Fibroblast of lung (primary cell): ENCODE data around the gene LONP1. TPM values are rescaled to one million over a fixed set of nuclear protein-coding genes. Genes with fewer than 3 reads are reported as not detected.
A peak's percentile ranks its signal among the peaks of the same experiment; 100 is the strongest.
"Not testable (repeated sequence)": the region's sequence is repeated elsewhere in the genome, so short reads cannot be mapped to it uniquely, and the experiment has no call there.

ENCODE experiments used
- DNase-seq, 2 donors: peaks; one replicate each; pipeline versions ENCODE4 v3.0.0 to v3.0.0-alpha.2; 2010; ENCODE audit warnings: low read depth in 2 of 2
- H2AFZ ChIP-seq: 2 replicates; pipeline ENCODE4 v1.5.1; 2012; ENCODE audit warnings: low read length, control low read depth, inconsistent platforms
- H3K27ac ChIP-seq: 2 replicates; pipeline ENCODE4 v1.5.1; 2011; ENCODE audit warnings: low read length, control low read depth; ENCODE audit not compliant: insufficient read depth
- H3K27me3 ChIP-seq: 2 replicates; pipeline ENCODE4 v1.5.1; 2011; ENCODE audit warnings: mild to moderate bottlenecking, low read length; ENCODE audit not compliant: control insufficient read depth, insufficient read depth
- H3K36me3 ChIP-seq: 2 replicates; pipeline ENCODE4 v1.5.1; 2011; ENCODE audit warnings: low read length; ENCODE audit not compliant: control insufficient read depth, insufficient read depth
- H3K4me1 ChIP-seq: 2 replicates; pipeline ENCODE4 v1.5.1; 2011; ENCODE audit warnings: low read length; ENCODE audit not compliant: control insufficient read depth, insufficient read depth; ENCODE audit errors: extremely low read depth
- H3K4me2 ChIP-seq: 2 replicates; pipeline ENCODE4 v1.5.1; 2011; ENCODE audit warnings: low read length, control low read depth; ENCODE audit not compliant: insufficient read depth; ENCODE audit errors: extremely low read depth
- H3K4me3 ChIP-seq, 4 experiments: fragments of 200-600 bp in 1 of 4; sonication (generic) in 1 of 4; replicated peaks in 1 of 4; 2 replicates each; pipeline ENCODE4 v1.5.1; 2011 to 2016; ENCODE audit warnings: low read length in 4 of 4, low read depth in 3 of 4, mild to moderate bottlenecking in 3 of 4, control low read depth in 2 of 4, inconsistent platforms in 1 of 4, mixed read lengths in 1 of 4; ENCODE audit not compliant: insufficient read depth in 1 of 4; ENCODE audit errors: control extremely low read depth in 1 of 4
- H3K79me2 ChIP-seq: 2 replicates; pipeline ENCODE4 v1.5.1; 2012; ENCODE audit warnings: mild to moderate bottlenecking, low read length, inconsistent platforms; ENCODE audit not compliant: control insufficient read depth, insufficient read depth
- H3K9ac ChIP-seq: 2 replicates; pipeline ENCODE4 v1.5.1; 2011; ENCODE audit warnings: mild to moderate bottlenecking, low read length, control low read depth; ENCODE audit not compliant: insufficient read depth
- H3K9me3 ChIP-seq: 2 replicates; pipeline ENCODE4 v1.5.1; 2012; ENCODE audit warnings: low read depth, low read length; ENCODE audit not compliant: control insufficient read depth, insufficient read depth
- H4K20me1 ChIP-seq: 2 replicates; pipeline ENCODE4 v1.5.1; 2011; ENCODE audit warnings: low read length; ENCODE audit not compliant: control insufficient read depth, insufficient read depth; ENCODE audit errors: extremely low read depth
- EZH2 ChIP-seq: IDR thresholded peaks from 2 replicates; pipeline ENCODE4 v1.5.1; 2012; ENCODE audit warnings: low read length, control low read depth, mild to moderate bottlenecking; ENCODE audit errors: missing control alignments
- polyA plus RNA-seq, 2 donors: library from polyadenylated mRNA; depleted of rRNA in 1 of 2; stranded (reverse) in 1 of 2; unstranded in 1 of 2; fragments of >200 nt; gene quantifications; 2 replicates each; pipeline ENCODE4 v1.2.1, GENCODE V29; 2011 to 2012; ENCODE audit warnings: missing spikeins in 1 of 2
- total RNA-seq: library from RNA; depleted of rRNA; stranded (reverse); fragments of >200 nt; gene quantifications from 2 replicates; pipeline ENCODE4 v1.2.1, GENCODE V29; 2014
- TF ChIP-seq, protein P1 (sequence below), 2 donors: IDR thresholded peaks in 1 of 2; conservative IDR thresholded peaks in 1 of 2; 1 replicate in 1 of 2; 2 replicates in 1 of 2; pipeline ENCODE4 v1.5.1; 2011 to 2012; ENCODE audit warnings: low read length in 2 of 2, control low read depth in 1 of 2, inconsistent platforms in 1 of 2, low read depth in 1 of 2, mild to moderate bottlenecking in 1 of 2

LONP1 gene
- total and polyA plus RNA-seq, 2 donors (not counting 1 experiment from before 2014, with no cell fraction given): 29.8 to 172 TPM

DNA sequence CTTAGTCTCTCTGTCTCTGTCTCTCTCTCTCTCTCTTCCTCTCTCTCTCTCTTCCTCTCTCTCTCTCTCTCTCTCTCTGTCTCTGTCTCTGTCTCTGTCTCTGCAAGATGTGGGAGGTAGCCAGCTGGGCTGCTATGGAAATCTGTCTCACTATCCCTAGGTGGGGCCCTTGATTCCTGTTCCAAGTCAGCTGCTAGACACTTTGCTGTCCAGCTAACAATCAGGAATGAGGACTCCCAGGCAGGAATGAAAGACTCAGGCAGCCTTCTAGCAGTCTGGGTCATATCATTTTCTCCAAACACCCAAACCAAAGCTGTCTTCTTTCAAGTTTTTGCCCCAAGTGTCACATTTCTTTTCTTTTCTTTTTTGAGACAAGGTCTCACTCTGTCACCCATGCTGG, 23.7 kb upstream of the LONP1 start:
- no peak overlapping the region for H3K27ac ChIP-seq
- H3K36me3 ChIP-seq: no peaks in the 10 kb centered on the region
- no peak overlapping the region for H2AFZ ChIP-seq
- no peaks in the 10 kb centered on the region for H4K20me1 ChIP-seq
- H3K4me2 ChIP-seq: no peak overlapping the region
- no peak for DNase-seq
- H3K9me3 ChIP-seq: no peaks in the 10 kb centered on the region
- TF ChIP-seq, protein P1, sequence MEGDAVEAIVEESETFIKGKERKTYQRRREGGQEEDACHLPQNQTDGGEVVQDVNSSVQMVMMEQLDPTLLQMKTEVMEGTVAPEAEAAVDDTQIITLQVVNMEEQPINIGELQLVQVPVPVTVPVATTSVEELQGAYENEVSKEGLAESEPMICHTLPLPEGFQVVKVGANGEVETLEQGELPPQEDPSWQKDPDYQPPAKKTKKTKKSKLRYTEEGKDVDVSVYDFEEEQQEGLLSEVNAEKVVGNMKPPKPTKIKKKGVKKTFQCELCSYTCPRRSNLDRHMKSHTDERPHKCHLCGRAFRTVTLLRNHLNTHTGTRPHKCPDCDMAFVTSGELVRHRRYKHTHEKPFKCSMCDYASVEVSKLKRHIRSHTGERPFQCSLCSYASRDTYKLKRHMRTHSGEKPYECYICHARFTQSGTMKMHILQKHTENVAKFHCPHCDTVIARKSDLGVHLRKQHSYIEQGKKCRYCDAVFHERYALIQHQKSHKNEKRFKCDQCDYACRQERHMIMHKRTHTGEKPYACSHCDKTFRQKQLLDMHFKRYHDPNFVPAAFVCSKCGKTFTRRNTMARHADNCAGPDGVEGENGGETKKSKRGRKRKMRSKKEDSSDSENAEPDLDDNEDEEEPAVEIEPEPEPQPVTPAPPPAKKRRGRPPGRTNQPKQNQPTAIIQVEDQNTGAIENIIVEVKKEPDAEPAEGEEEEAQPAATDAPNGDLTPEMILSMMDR (conservative IDR thresholded peaks at IDR 0.05 in 1 of 2, IDR thresholded peaks at IDR 0.05 in 1 of 2; ENCODE audit: low read depth in 1 of 2, low read length in 2 of 2): no peak
- TF ChIP-seq EZH2: no peak
- H3K4me1 ChIP-seq: no peaks in the 10 kb centered on the region
- H3K27me3 ChIP-seq: no peaks in the 10 kb centered on the region
- no peaks in the 10 kb centered on the region for H3K79me2 ChIP-seq
- H3K9ac ChIP-seq: no peak overlapping the region
- no peak overlapping the region for H3K4me3 ChIP-seq

DNA sequence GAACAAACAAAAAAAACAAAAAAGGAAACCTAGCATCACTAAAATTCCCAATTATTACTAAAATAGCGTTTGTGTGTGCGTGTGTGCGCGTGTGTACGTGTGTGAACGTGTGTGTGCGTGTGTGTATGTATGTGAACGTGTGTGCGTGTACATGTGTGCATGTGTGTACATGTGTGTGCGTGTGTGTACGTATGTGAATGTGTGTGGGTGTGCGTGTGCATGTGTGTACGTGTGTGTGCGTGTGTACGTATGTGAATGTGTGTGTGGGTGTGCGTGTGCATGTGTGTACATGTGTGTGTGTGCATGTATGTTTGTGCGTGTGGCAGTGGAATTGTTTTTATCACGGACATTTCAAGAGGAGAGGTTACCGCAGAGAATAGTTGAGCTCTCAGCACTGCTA, 22.1 kb upstream of the LONP1 start:
- Histone ChIP-seq H3K27me3 (no peaks in the 10 kb centered on the region), H3K4me3 (no peak overlapping the region), H4K20me1 (no peaks in the 10 kb centered on the region), H3K4me1 (no peaks in the 10 kb centered on the region), H2AFZ (no peak overlapping the region), H3K9me3 (no peaks in the 10 kb centered on the region), H3K9ac (no peak overlapping the region), H3K79me2 (no peaks in the 10 kb centered on the region), H3K36me3 (no peaks in the 10 kb centered on the region), H3K27ac (no peak overlapping the region), H3K4me2 (no peak overlapping the region)
- DNase-seq: no peak
- TF ChIP-seq EZH2: no peak
- TF ChIP-seq, protein P1 (conservative IDR thresholded peaks at IDR 0.05 in 1 of 2, IDR thresholded peaks at IDR 0.05 in 1 of 2; ENCODE audit: low read depth in 1 of 2, low read length in 2 of 2): no peak

DNA sequence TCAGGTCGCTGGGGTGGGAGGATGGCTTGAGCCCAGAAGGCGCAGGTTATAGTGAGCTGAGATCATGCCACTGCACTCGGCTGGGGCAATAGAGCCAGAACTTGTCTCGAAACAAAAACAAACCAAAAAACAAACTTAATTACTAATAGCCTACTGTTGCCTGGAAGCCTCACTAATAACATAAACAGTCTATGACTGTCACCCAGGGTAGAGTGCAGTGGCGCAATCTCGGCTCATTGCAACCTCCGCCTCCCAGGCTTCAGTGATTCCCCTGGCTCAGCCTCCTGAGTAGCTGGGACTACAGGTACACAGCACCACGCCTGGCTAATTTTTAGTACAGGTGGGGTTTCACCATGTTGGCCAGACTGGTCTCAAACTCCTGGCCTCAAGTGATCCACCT, 18.5 kb upstream of the LONP1 start:
- Histone ChIP-seq H3K9ac (no peak overlapping the region), H3K27ac (no peak overlapping the region), H3K79me2 (no peaks in the 10 kb centered on the region), H3K4me3 (no peak overlapping the region), H3K4me1 (no peaks in the 10 kb centered on the region), H3K27me3 (no peaks in the 10 kb centered on the region), H2AFZ (no peak overlapping the region), H4K20me1 (no peaks in the 10 kb centered on the region), H3K9me3 (no peaks in the 10 kb centered on the region), H3K36me3 (no peaks in the 10 kb centered on the region), H3K4me2 (no peak overlapping the region)
- DNase-seq: peak in 1 of 2 donors; percentile 9
- TF ChIP-seq EZH2: no peak
- TF ChIP-seq, protein P1 (conservative IDR thresholded peaks at IDR 0.05 in 1 of 2, IDR thresholded peaks at IDR 0.05 in 1 of 2; ENCODE audit: low read depth in 1 of 2, low read length in 2 of 2): no peak

GRCh38 chr19:5733172-5733571, 13.2 kb upstream of the LONP1 start:
- not testable (repeated sequence) for H3K36me3 ChIP-seq, H3K4me3 ChIP-seq, H3K79me2 ChIP-seq, DNase-seq, H3K27me3 ChIP-seq, H3K9me3 ChIP-seq, H3K9ac ChIP-seq, H3K27ac ChIP-seq, H3K4me2 ChIP-seq, H2AFZ ChIP-seq, H3K4me1 ChIP-seq, H4K20me1 ChIP-seq
